CD8-positive, alpha-beta memory T cell (primary cell): ENCODE measurements around the gene CAND2. TPM values are rescaled to one million over a fixed set of nuclear protein-coding genes. Genes with fewer than 3 reads are reported as not detected.
A peak's percentile ranks its signal among the peaks of the same experiment; 100 is the strongest.

Experiments used
- CTCF ChIA-PET: fragments of 350-600 bp; sonication (Branson Sonifier 250); formaldehyde crosslinking; loops from one replicate; lab custom pipeline; 2021; ENCODE audit warnings: antibody characterized with exemption; lab: Charles Lee
- POLR2A ChIA-PET: fragments of 350-600 bp; sonication (Branson Sonifier 250); formaldehyde crosslinking; loops from one replicate; lab custom pipeline; 2021; ENCODE audit warnings: antibody characterized with exemption; lab: Charles Lee
- DNase-seq, 5 donors: peaks; one replicate each; pipeline versions ENCODE4 v3.0.0 to v3.0.0-alpha.2; 2020 to 2022; ENCODE audit warnings: mixed read lengths in 1 of 5
- H3K27ac ChIP-seq: one replicate; pipeline ENCODE4 v1.7.0; 2013; ENCODE audit warnings: low read depth, mild to moderate bottlenecking, low read length, moderate library complexity
- H3K27me3 ChIP-seq: 2 replicates; pipeline ENCODE4 v1.7.0; 2013; ENCODE audit warnings: low read length, mild to moderate bottlenecking; ENCODE audit not compliant: insufficient read depth, poor library complexity, severe bottlenecking
- H3K36me3 ChIP-seq: 2 replicates; pipeline ENCODE4 v1.7.0; 2013; ENCODE audit warnings: mild to moderate bottlenecking, low read length, moderate library complexity; ENCODE audit not compliant: insufficient read depth
- H3K4me1 ChIP-seq: 2 replicates; pipeline ENCODE4 v1.7.0; 2013; ENCODE audit warnings: mild to moderate bottlenecking, low read length, moderate library complexity; ENCODE audit not compliant: insufficient read depth
- H3K4me3 ChIP-seq: 2 replicates; pipeline ENCODE4 v1.7.0; 2013; ENCODE audit warnings: mild to moderate bottlenecking, low read length
- H3K9me3 ChIP-seq: 2 replicates; pipeline ENCODE4 v1.7.0; 2013; ENCODE audit warnings: mild to moderate bottlenecking, low read length
- H3K27ac Mint-ChIP-seq, 8 donors: one replicate each; pipeline ENCODE4 v1.8.0; 2020 to 2021; ENCODE audit warnings: mixed read lengths in 8 of 8, mild to moderate bottlenecking in 6 of 8, inconsistent platforms in 3 of 8, moderate library complexity in 3 of 8
- H3K27me3 Mint-ChIP-seq, 2 donors: one replicate each; pipeline ENCODE4 v1.8.0; 2020 to 2021; ENCODE audit warnings: mixed read lengths in 2 of 2, mild to moderate bottlenecking in 1 of 2, moderate library complexity in 1 of 2
- H3K36me3 Mint-ChIP-seq, 3 donors: one replicate each; pipeline ENCODE4 v1.8.0; 2020 to 2021; ENCODE audit warnings: mixed read lengths in 3 of 3, inconsistent platforms in 1 of 3, mild to moderate bottlenecking in 1 of 3
- H3K4me1 Mint-ChIP-seq, 3 donors: one replicate each; pipeline ENCODE4 v1.8.0; 2020 to 2021; ENCODE audit warnings: mixed read lengths in 3 of 3, inconsistent platforms in 1 of 3, mild to moderate bottlenecking in 1 of 3
- H3K4me3 Mint-ChIP-seq, 7 donors: one replicate each; pipeline ENCODE4 v1.8.0; 2020 to 2021; ENCODE audit warnings: mixed read lengths in 7 of 7, mild to moderate bottlenecking in 6 of 7, moderate library complexity in 4 of 7, inconsistent platforms in 2 of 7
- H3K9me3 Mint-ChIP-seq, 5 donors: one replicate each; pipeline ENCODE4 v1.8.0; 2020 to 2022; ENCODE audit warnings: mixed read lengths in 5 of 5, mild to moderate bottlenecking in 3 of 5, moderate library complexity in 2 of 5, inconsistent platforms in 1 of 5
- polyA plus RNA-seq: library from polyadenylated mRNA; unstranded; fragments of 300-500 nt; fragmentation: Illumina TruSeq; gene quantifications from one replicate; pipeline ENCODE4 v1.2.3, GENCODE V29; 2021
- total RNA-seq, 2 experiments: library from RNA; stranded (reverse); gene quantifications; one replicate each; pipeline ENCODE4 v1.2.3, GENCODE V29; 2021

The CAND2 gene
- total and polyA plus RNA-seq, 3 experiments from 2014 or later, result 1.0 to 2.1 (median 1.1) TPM

- Mint-ChIP-seq H3K4me1 (no peaks in the 10 kb centered on the region), H3K9me3 (no peaks in the 10 kb centered on the region), H3K4me3 (no peak overlapping the region), H3K36me3 (peaks cover 0 to 42% (median 0%) of the 10 kb centered on the region in 3 donors), H3K27me3 (no peaks in the 10 kb centered on the region), H3K27ac (peak overlapping the region in 1 of 8 donors; percentile 12)
- POLR2A ChIA-PET, result no interaction called here
- H3K27ac ChIP-seq, result no peak overlapping the region
- H3K9me3 ChIP-seq, result no peaks in the 10 kb centered on the region
- H3K4me1 ChIP-seq, result no peaks in the 10 kb centered on the region
- CTCF ChIA-PET, result interaction anchor here (2.0 kb wide), 1 partner anchor 19 kb away, joined by 6 read pairs; no protein-coding TSS in a partner anchor
- peaks cover 8% of the 10 kb centered on the region for H3K36me3 ChIP-seq
- no peak for DNase-seq
- H3K4me3 ChIP-seq, result no peak overlapping the region
- no peaks in the 10 kb centered on the region for H3K27me3 ChIP-seq
Observed at GRCh38 chr3:12829404-12829803, 32.9 kb downstream of the CAND2 start.

- ChIA-PET POLR2A (no interaction called here), CTCF (interaction anchor here (1.3 to 2.0 kb wide), 3 partner anchors 12 to 22 kb away, joined by 4 to 7 read pairs (median 6); partner anchors contain the start of gene RPL32)
- Histone ChIP-seq H3K4me3 (no peak overlapping the region), H3K36me3 (peaks cover 10% of the 10 kb centered on the region), H3K9me3 (no peaks in the 10 kb centered on the region), H3K27me3 (no peaks in the 10 kb centered on the region), H3K4me1 (no peaks in the 10 kb centered on the region), H3K27ac (no peak overlapping the region)
- Mint-ChIP-seq H3K36me3 (peaks cover 0 to 49% (median 0%) of the 10 kb centered on the region in 3 donors), H3K4me3 (no peak overlapping the region), H3K27ac (peak overlapping the region in 1 of 8 donors; percentile 42), H3K4me1 (no peaks in the 10 kb centered on the region), H3K9me3 (no peaks in the 10 kb centered on the region), H3K27me3 (no peaks in the 10 kb centered on the region)
- no peak for DNase-seq
Observed at GRCh38 chr3:12829886-12830784, 33.7 kb downstream of the CAND2 start.

- peaks cover 16% of the 10 kb centered on the region for H3K36me3 ChIP-seq
- no peaks in the 10 kb centered on the region for H3K9me3 ChIP-seq
- Mint-ChIP-seq H3K4me1 (peaks cover 0 to 2% (median 0%) of the 10 kb centered on the region in 3 donors), H3K27me3 (no peaks in the 10 kb centered on the region), H3K36me3 (peaks cover 0 to 56% (median 1%) of the 10 kb centered on the region in 3 donors), H3K9me3 (no peaks in the 10 kb centered on the region), H3K4me3 (no peak overlapping the region), H3K27ac (peak overlapping the region in 1 of 8 donors; percentile 42)
- POLR2A ChIA-PET, result no interaction called here
- DNase-seq, result no peak
- H3K4me3 ChIP-seq, result no peak overlapping the region
- no peak overlapping the region for H3K27ac ChIP-seq
- H3K27me3 ChIP-seq, result no peaks in the 10 kb centered on the region
- CTCF ChIA-PET, result interaction anchor here (1.3 to 2.0 kb wide), 3 partner anchors 11 to 23 kb away, joined by 4 to 7 read pairs (median 6); partner anchors contain the start of gene RPL32
- H3K4me1 ChIP-seq, result no peaks in the 10 kb centered on the region
Observed at GRCh38 chr3:12830785-12831156, 34.3 kb downstream of the CAND2 start.

GRCh38 chr3:12831301-12831866, 34.9 kb downstream of the CAND2 start:
- peaks cover 22% of the 10 kb centered on the region for H3K36me3 ChIP-seq
- Mint-ChIP-seq H3K27me3 (no peaks in the 10 kb centered on the region), H3K36me3 (peaks cover 0 to 62% (median 4%) of the 10 kb centered on the region in 3 donors), H3K4me1 (peaks cover 0 to 4% (median 0%) of the 10 kb centered on the region in 3 donors), H3K4me3 (no peak overlapping the region), H3K9me3 (no peaks in the 10 kb centered on the region), H3K27ac (peak overlapping the region in 4 of 8 donors; percentile 23 to 87 (median 76))
- H3K4me1 ChIP-seq, result no peaks in the 10 kb centered on the region
- no peak for DNase-seq
- no peak overlapping the region for H3K27ac ChIP-seq
- ChIA-PET CTCF (interaction anchor here (1.2 to 2.8 kb wide), 4 partner anchors 10 to 44 kb away, joined by 3 to 18 read pairs (median 6); partner anchors contain the start of gene RPL32), POLR2A (no interaction called here)
- no peaks in the 10 kb centered on the region for H3K27me3 ChIP-seq
- no peaks in the 10 kb centered on the region for H3K9me3 ChIP-seq
- H3K4me3 ChIP-seq, result no peak overlapping the region

GRCh38 chr3:12832350-12833221, 36.1 kb downstream of the CAND2 start:
- peaks cover 0 to 74% (median 10%) of the 10 kb centered on the region in 3 donors for H3K36me3 Mint-ChIP-seq
- Histone ChIP-seq H3K9me3 (no peaks in the 10 kb centered on the region), H3K36me3 (peaks cover 34% of the 10 kb centered on the region), H3K4me3 (no peak overlapping the region), H3K4me1 (peaks cover 5% of the 10 kb centered on the region), H3K27me3 (no peaks in the 10 kb centered on the region), H3K27ac (no peak overlapping the region)
- H3K4me3 Mint-ChIP-seq, result no peak overlapping the region
- POLR2A ChIA-PET, result interaction anchor here (0.5 kb wide), 1 partner anchor 199 kb away, joined by 3 read pairs; no protein-coding TSS in a partner anchor
- peaks cover 5 to 15% (median 11%) of the 10 kb centered on the region in 3 donors for H3K4me1 Mint-ChIP-seq
- CTCF ChIA-PET, result interaction anchor here (1.2 to 2.8 kb wide), 5 partner anchors 9 to 45 kb away, joined by 3 to 18 read pairs (median 3); partner anchors contain the start of gene RPL32
- H3K9me3 Mint-ChIP-seq, result no peaks in the 10 kb centered on the region
- DNase-seq, result no peak
- peak overlapping the region in 5 of 8 donors; percentile 2 to 48 (median 38) for H3K27ac Mint-ChIP-seq
- no peaks in the 10 kb centered on the region for H3K27me3 Mint-ChIP-seq

- H3K36me3 ChIP-seq, result peaks cover 43% of the 10 kb centered on the region
- H3K4me1 ChIP-seq, result peaks cover 12% of the 10 kb centered on the region
- Mint-ChIP-seq H3K36me3 (peaks cover 3 to 82% (median 13%) of the 10 kb centered on the region in 3 donors), H3K4me3 (no peak overlapping the region), H3K4me1 (peaks cover 8 to 24% (median 21%) of the 10 kb centered on the region in 3 donors), H3K27me3 (no peaks in the 10 kb centered on the region), H3K27ac (peak overlapping the region in 5 of 8 donors; percentile 13 to 58 (median 43)), H3K9me3 (no peaks in the 10 kb centered on the region)
- H3K9me3 ChIP-seq, result no peaks in the 10 kb centered on the region
- no peak for DNase-seq
- CTCF ChIA-PET, result interaction anchor here (0.6 to 2.8 kb wide), 4 partner anchors 8 to 43 kb away, joined by 3 to 18 read pairs (median 3); partner anchors contain the start of gene RPL32
- no peaks in the 10 kb centered on the region for H3K27me3 ChIP-seq
- H3K27ac ChIP-seq, result no peak overlapping the region
- POLR2A ChIA-PET, result no interaction called here
- no peak overlapping the region for H3K4me3 ChIP-seq
Observed at GRCh38 chr3:12833222-12834161, 37.0 kb downstream of the CAND2 start.
